Lower leg skin (tissue), 4 donors: ENCODE results near the gene RIMKLA. TPM values are rescaled to one million over a fixed set of nuclear protein-coding genes. Genes with fewer than 3 reads are reported as not detected.

Experiments used
- DNase-seq, 2 donors: peaks; one replicate each; pipeline ENCODE4 v3.0.0-alpha.2; 2019; ENCODE audit warnings: low spot score in 2 of 2
- H3K4me3 ChIP-seq: fragments of 200-600 bp; sonication (generic); 2 replicates; pipeline ENCODE4 v1.5.1; 2017; ENCODE audit warnings: mild to moderate bottlenecking, low read depth; ENCODE audit not compliant: poor library complexity, severe bottlenecking
- POLR2A ChIP-seq, 2 donors: fragments of 450-650 bp; IDR thresholded peaks; one replicate each; pipeline ENCODE4 v1.6.1; 2016 to 2017; ENCODE audit warnings: antibody characterized with exemption in 2 of 2, mild to moderate bottlenecking in 1 of 2, moderate library complexity in 1 of 2
- WGBS, 2 donors: methylation state at CpG; one replicate each; pipeline ENCODE4 v1.1.5; 2018; 5-methylcytosine and 5-hydroxymethylcytosine counted together
- intact Hi-C: fragments of 100-400 bp; cut with DNase I; formaldehyde crosslinking; loops from one replicate; pipeline ENCODE4 v1.15.0; 2023; ENCODE audit warnings: low total_unique reads
- total RNA-seq, 4 donors: library from RNA; depleted of rRNA; stranded (reverse); fragments of >200 nt; gene quantifications; one replicate each; pipeline ENCODE4 v1.1.0, GENCODE V29; 2016
- TF ChIP-seq, protein P1 (sequence below), 3 donors: fragments of 450-650 bp; IDR thresholded peaks; one replicate each; pipeline ENCODE4 v1.5.1; 2016; ENCODE audit warnings: antibody characterized with exemption in 3 of 3, mild to moderate bottlenecking in 3 of 3, moderate library complexity in 2 of 3

Gene RIMKLA
- total RNA-seq, 4 donors from 2014 or later = 0.04 to 0.34 (median 0.26) TPM; not detected in 1

DNA sequence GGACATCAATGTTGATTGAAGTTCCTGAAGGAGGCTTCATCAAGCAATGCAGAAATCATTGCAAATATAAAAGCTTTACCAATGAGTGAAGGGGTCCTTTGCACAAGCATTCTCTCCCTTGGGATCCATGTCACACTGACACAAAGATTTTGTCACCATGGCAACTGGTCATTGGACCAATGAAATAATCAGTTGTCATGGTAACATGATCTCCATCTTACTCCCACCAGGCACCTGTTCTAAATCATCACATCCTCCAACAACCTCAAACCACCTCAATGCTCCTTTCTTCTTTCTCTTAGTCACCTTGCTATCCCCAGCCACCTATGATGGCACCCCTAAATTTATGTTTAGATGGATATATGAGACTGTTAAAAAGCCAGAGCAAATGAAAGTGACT is 32.1 kb upstream of the RIMKLA start:
- DNase-seq = no peak
- TF ChIP-seq, protein P1, sequence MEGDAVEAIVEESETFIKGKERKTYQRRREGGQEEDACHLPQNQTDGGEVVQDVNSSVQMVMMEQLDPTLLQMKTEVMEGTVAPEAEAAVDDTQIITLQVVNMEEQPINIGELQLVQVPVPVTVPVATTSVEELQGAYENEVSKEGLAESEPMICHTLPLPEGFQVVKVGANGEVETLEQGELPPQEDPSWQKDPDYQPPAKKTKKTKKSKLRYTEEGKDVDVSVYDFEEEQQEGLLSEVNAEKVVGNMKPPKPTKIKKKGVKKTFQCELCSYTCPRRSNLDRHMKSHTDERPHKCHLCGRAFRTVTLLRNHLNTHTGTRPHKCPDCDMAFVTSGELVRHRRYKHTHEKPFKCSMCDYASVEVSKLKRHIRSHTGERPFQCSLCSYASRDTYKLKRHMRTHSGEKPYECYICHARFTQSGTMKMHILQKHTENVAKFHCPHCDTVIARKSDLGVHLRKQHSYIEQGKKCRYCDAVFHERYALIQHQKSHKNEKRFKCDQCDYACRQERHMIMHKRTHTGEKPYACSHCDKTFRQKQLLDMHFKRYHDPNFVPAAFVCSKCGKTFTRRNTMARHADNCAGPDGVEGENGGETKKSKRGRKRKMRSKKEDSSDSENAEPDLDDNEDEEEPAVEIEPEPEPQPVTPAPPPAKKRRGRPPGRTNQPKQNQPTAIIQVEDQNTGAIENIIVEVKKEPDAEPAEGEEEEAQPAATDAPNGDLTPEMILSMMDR (IDR thresholded peaks at IDR 0.05) = no peak
- TF ChIP-seq POLR2A (IDR thresholded peaks at IDR 0.05) = no peak
- H3K4me3 ChIP-seq = no peak overlapping the region
- intact Hi-C loops = no loop called here

DNA sequence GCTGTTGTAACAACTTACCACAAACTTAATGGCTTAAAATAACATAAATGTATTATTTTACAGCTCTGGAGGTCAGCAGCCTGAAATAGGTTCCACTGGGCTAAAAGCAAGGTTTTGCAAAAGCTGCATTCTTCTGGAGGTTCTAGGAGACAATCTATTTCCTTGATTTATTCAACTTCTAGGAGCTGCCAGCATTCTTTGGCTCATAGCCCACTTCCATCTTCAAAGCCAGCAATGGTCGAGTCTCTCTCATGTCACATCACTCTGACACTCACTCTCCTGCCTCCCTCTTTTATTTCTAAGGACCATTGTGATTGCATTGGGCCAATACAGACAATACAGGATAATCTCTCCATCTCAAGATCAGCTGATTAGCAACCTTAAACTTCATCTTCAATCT is 30.5 kb upstream of the RIMKLA start:
- WGBS, 2 donors = 0 to 7% methylated on average over 1 of the region's 1 CpG
- H3K4me3 ChIP-seq = no peak overlapping the region
- intact Hi-C loops = no loop called here
- no peak for DNase-seq
- TF ChIP-seq POLR2A (IDR thresholded peaks at IDR 0.05) = no peak
- TF ChIP-seq, protein P1 (IDR thresholded peaks at IDR 0.05) = no peak

- TF ChIP-seq POLR2A (IDR thresholded peaks at IDR 0.05) = no peak
- TF ChIP-seq, protein P1 (IDR thresholded peaks at IDR 0.05) = no peak
- WGBS, 2 donors = 88 to 90% methylated on average over 3 of the region's 3 CpGs
- intact Hi-C loops = no loop called here
- no peak for DNase-seq
- H3K4me3 ChIP-seq = no peak overlapping the region
Observed at GRCh38 chr1:42358791-42359190, 21.8 kb upstream of the RIMKLA start.

DNA sequence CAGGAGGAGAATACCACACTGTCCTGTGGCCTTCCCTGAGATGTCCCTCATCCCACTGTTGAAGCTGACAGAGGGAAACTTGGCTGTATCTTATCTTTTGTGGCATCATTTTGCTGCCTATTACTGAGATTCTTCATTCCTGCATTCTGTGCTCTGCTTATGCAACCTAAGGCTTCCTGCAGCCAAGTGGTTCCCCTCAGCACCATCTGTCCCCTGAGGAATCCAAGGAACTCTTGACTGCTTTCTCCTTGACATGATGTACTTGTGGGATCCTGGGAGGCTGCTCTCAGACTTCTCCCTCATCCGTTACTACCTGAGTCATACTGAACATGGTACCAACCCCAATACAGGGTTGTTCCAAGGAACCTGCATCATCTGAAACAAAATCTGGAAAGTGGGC is 21.1 kb upstream of the RIMKLA start:
- WGBS, 2 donors = 45 to 70% methylated on average over 1 of the region's 1 CpG
- TF ChIP-seq, protein P1 (IDR thresholded peaks at IDR 0.05) = no peak
- TF ChIP-seq POLR2A (IDR thresholded peaks at IDR 0.05) = no peak
- H3K4me3 ChIP-seq = no peak overlapping the region
- no peak for DNase-seq
- intact Hi-C loops = no loop called here

GRCh38 chr1:42364089-42364488 is 16.5 kb upstream of the RIMKLA start:
- DNase-seq = no peak
- WGBS, 2 donors = 77 to 85% methylated on average over 6 of the region's 6 CpGs
- intact Hi-C loops = no loop called here
- TF ChIP-seq, protein P1 (IDR thresholded peaks at IDR 0.05) = no peak
- H3K4me3 ChIP-seq = no peak overlapping the region

DNA sequence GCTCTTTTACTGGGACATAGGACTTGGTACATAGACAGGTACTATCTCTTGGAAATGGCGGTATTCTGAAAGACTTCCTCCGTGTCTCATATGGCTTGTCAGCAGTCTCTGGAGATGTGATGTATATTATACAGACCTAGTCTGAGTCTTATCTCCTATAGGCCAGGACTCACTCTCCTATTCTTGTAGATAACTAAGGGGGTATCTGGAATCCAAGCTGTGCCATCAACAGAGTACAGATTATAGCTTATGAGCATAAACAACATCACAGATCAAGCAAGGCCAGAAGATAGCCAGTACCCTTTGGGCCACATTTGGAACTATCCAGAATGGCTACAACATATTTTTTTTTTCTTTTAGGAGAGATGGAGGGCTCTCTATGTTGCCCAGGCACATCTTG is 16.1 kb upstream of the RIMKLA start:
- intact Hi-C loops = no loop called here
- DNase-seq = no peak
- 84 to 92% methylated on average over 2 of the region's 2 CpGs for WGBS, 2 donors
- H3K4me3 ChIP-seq = no peak overlapping the region
- no peak for TF ChIP-seq POLR2A (IDR thresholded peaks at IDR 0.05)
- TF ChIP-seq, protein P1 (IDR thresholded peaks at IDR 0.05) = no peak
